Measurements from ENCODE around the gene MED13L. TPM values are rescaled to one million over a fixed set of nuclear protein-coding genes. Genes with fewer than 3 reads are reported as not detected.
"Not testable (repeated sequence)": the region's sequence is repeated elsewhere in the genome, so short reads cannot be mapped to it uniquely, and the experiment has no call there.

The MED13L gene
- total and polyA plus RNA-seq, 12 donors: 8.8 to 106 (median 73.8) TPM

GRCh38 chr12:116284396-116284795 lies 6.9 kb upstream of the MED13L start:
- H3K27me3 ChIP-seq: no peaks in the 10 kb centered on the region
- no peaks in the 10 kb centered on the region for H3K36me3 ChIP-seq (replicated peaks in 1 of 2)
- TF ChIP-seq POLR2A (IDR thresholded peaks at IDR 0.05) (no peak), CTCF (IDR thresholded peaks at IDR 0.05) (no peak)
- no peak overlapping the region for H3K27ac ChIP-seq
- 69 to 81% (median 77%) methylated on average over 5 of the region's 5 CpGs for WGBS, 4 donors
- peaks cover 7 to 8% of the 10 kb centered on the region in 2 donors for H3K4me1 ChIP-seq (replicated peaks in 1 of 2)
- no peak overlapping the region for H3K4me3 ChIP-seq
- intact Hi-C loops (cut with DNase I): no loop called here
- DNase-seq: no peak
- no peaks in the 10 kb centered on the region for H3K9me3 ChIP-seq (replicated peaks in 1 of 3)

GRCh38 chr12:116283881-116284280 lies 6.4 kb upstream of the MED13L start:
- 87 to 90% (median 88%) methylated on average over 7 to 8 of the region's 8 CpGs for WGBS, 4 donors
- H3K9me3 ChIP-seq (replicated peaks in 1 of 3); H3K36me3 ChIP-seq (replicated peaks in 1 of 2); H3K4me1 ChIP-seq (replicated peaks in 1 of 2); H3K27me3 ChIP-seq; H3K4me3 ChIP-seq; DNase-seq; intact Hi-C loops (cut with DNase I); H3K27ac ChIP-seq: not testable (repeated sequence)

GRCh38 chr12:116282371-116283286 lies 5.1 kb upstream of the MED13L start:
- no peaks in the 10 kb centered on the region for H3K27me3 ChIP-seq
- 40 to 57% (median 47%) methylated on average over 15 of the region's 15 CpGs for WGBS, 4 donors
- H3K27ac ChIP-seq: no peak overlapping the region
- H3K4me1 ChIP-seq (replicated peaks in 1 of 2): peaks cover 7 to 8% of the 10 kb centered on the region in 2 donors
- no peaks in the 10 kb centered on the region for H3K36me3 ChIP-seq (replicated peaks in 1 of 2)
- H3K9me3 ChIP-seq (replicated peaks in 1 of 3): no peaks in the 10 kb centered on the region
- H3K4me3 ChIP-seq: peak overlapping the region in 1 of 4 donors; percentile 16
- TF ChIP-seq CTCF (IDR thresholded peaks at IDR 0.05) (no peak), POLR2A (IDR thresholded peaks at IDR 0.05) (no peak)
- intact Hi-C loops (cut with DNase I): no loop called here
- DNase-seq: no peak

- Histone ChIP-seq H3K27me3 (no peaks in the 10 kb centered on the region), H3K4me1 (replicated peaks in 1 of 2) (peaks cover 8% of the 10 kb centered on the region in 2 donors), H3K27ac (no peak overlapping the region), H3K4me3 (no peak overlapping the region), H3K36me3 (replicated peaks in 1 of 2) (no peaks in the 10 kb centered on the region), H3K9me3 (replicated peaks in 1 of 3) (no peaks in the 10 kb centered on the region)
- intact Hi-C loops (cut with DNase I): no loop called here
- TF ChIP-seq POLR2A (IDR thresholded peaks at IDR 0.05) (no peak), CTCF (IDR thresholded peaks at IDR 0.05) (no peak)
- DNase-seq: no peak
- WGBS, 4 donors: 59 to 77% (median 74%) methylated on average over 5 of the region's 5 CpGs
Measured at GRCh38 chr12:116280595-116281290, 3.2 kb upstream of the MED13L start.
